IPS-18a (cell line): Measurements from ENCODE around the gene WDPCP.
"Not testable (repeated sequence)": the region's sequence is repeated elsewhere in the genome, so short reads cannot be mapped to it uniquely, and the experiment has no call there.

Experiments used
- H3K27ac ChIP-seq: one replicate; pipeline ENCODE4 v1.5.1; 2013; ENCODE audit warnings: low read length
- H3K27me3 ChIP-seq: one replicate; pipeline ENCODE4 v1.6.1; 2013; ENCODE audit warnings: mild to moderate bottlenecking, low read length; ENCODE audit not compliant: control insufficient read depth, insufficient read depth
- H3K36me3 ChIP-seq: one replicate; pipeline ENCODE4 v1.6.1; 2013; ENCODE audit warnings: low read depth, low read length; ENCODE audit not compliant: control insufficient read depth
- H3K4me1 ChIP-seq: one replicate; pipeline ENCODE4 v1.6.1; 2013; ENCODE audit warnings: low read depth, low read length; ENCODE audit not compliant: control insufficient read depth
- H3K4me3 ChIP-seq: one replicate; pipeline ENCODE4 v1.5.1; 2013; ENCODE audit warnings: low read length
- H3K9ac ChIP-seq: one replicate; pipeline ENCODE4 v1.6.1; 2013; ENCODE audit warnings: mild to moderate bottlenecking, low read length, moderate library complexity
- H3K9me3 ChIP-seq: one replicate; pipeline ENCODE4 v1.6.1; 2013; ENCODE audit warnings: low read depth, low read length; ENCODE audit not compliant: control insufficient read depth

The WDPCP gene

DNA sequence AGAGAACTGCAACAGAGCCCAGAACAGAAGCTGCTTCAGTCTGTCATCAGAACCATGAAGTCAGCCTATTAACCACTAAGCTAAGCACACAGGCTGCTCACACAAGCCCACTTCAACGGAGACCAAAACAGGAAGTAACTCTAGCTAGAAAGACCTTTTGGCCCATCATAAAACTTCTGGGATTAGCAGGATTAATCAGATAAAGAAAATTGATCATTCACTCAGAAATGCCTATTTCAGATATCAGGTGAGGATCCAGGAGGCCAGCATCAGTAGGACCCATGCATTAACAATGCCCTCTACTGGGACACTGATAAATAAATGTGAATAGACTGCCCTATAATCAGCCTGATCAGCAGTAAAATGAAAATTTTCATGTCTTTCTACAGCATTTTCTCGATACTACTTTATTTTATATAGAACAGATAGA, 101.4 kb downstream of the WDPCP start:
- Histone ChIP-seq H3K4me3 (no peak overlapping the region), H3K27me3 (no peaks in the 10 kb centered on the region), H3K4me1 (peaks cover 7% of the 10 kb centered on the region), H3K9ac (no peak overlapping the region), H3K36me3 (no peaks in the 10 kb centered on the region), H3K9me3 (no peaks in the 10 kb centered on the region), H3K27ac (no peak overlapping the region)

DNA sequence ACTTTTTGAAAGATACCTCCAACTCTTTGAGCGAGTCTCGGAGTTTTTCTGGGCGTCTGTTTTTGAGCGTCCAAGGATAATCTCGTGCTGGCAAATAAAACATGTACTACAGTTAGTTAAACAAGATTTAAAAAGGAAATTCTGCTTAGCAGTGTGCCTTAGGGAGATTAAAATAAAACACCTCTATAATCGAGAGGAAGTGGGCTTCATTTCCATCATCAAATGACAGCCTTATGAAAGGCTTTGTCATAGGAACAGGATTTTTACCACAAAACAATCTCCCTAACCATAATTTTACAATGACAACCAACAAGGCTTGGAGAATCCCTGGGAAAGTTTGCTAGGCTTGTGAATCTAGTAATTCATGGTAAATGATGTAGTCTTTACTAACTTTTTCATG, 103.4 kb downstream of the WDPCP start:
- H3K4me1 ChIP-seq: peaks cover 7% of the 10 kb centered on the region

DNA sequence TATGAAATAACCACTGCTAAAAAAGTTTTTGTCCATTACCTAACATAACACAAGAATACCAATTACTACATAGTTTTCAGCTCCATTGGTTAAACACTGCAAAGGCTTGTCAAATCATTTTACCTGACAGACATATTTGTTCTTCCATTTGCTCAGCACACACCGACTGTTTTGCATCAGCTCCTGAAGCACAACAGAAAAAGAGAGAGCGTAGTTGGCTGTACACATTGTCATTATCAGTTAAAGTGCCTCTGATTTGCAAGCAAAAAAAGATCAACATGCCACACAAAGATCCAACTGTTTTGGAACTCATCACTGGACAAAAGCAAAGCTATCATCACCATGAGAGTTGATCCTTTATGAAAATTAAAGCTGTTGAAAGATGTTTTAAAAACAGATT, 103.8 kb downstream of the WDPCP start:
- no peaks in the 10 kb centered on the region for H3K36me3 ChIP-seq
- H3K9me3 ChIP-seq: no peaks in the 10 kb centered on the region
- peaks cover 7% of the 10 kb centered on the region for H3K4me1 ChIP-seq
- no peaks in the 10 kb centered on the region for H3K27me3 ChIP-seq
- H3K9ac ChIP-seq: no peak overlapping the region
- H3K4me3 ChIP-seq: no peak overlapping the region
- H3K27ac ChIP-seq: no peak overlapping the region

More for the DNA sequence above, 103.4 kb downstream of the WDPCP start:
- H3K27me3 ChIP-seq: no peaks in the 10 kb centered on the region
- no peak overlapping the region for H3K9ac ChIP-seq
- no peak overlapping the region for H3K4me3 ChIP-seq
- H3K36me3 ChIP-seq: no peaks in the 10 kb centered on the region
- no peaks in the 10 kb centered on the region for H3K9me3 ChIP-seq
- no peak overlapping the region for H3K27ac ChIP-seq

DNA sequence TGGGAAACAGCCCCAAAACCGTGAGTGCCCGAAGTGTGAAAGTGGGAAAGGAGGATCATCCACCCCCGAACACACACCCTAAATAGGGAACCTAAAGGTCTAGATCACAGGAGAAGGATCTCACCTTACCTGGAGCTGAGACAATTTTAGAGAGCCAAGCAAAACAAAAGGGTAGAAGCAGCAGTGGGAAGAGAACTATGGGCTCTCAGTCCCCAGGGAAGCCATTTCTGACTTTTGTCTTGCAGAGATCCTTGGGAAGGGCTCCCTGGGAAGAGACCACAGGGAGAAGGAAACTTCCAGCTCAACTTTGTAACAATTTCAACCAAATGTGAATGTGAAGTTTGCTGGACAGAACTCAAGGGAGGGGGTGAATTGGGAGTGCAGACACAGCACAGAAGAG, 110.6 kb downstream of the WDPCP start:
- H3K9me3 ChIP-seq: no peaks in the 10 kb centered on the region
- H3K4me3 ChIP-seq: no peak overlapping the region
- H3K9ac ChIP-seq: no peak overlapping the region
- no peak overlapping the region for H3K27ac ChIP-seq
- peaks cover 7% of the 10 kb centered on the region for H3K4me1 ChIP-seq
- H3K27me3 ChIP-seq: no peaks in the 10 kb centered on the region
- no peaks in the 10 kb centered on the region for H3K36me3 ChIP-seq

DNA sequence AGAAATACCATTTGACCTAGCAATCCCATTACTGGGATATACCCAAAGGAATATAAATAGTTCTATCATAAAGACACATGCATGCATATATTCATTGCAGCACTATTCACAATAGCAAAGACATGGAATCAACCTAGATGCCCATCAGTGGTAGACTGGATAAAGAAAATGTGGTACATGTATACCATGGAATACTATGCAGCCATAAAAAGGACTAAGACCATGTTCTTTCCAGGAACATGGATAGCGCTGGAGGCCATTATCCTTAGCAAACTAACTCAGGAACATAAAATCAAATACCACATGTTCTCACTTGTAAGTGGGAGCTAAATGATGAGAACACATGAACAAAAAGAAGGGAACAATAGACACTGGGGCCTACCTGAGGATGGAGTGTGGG, 119.0 kb downstream of the WDPCP start:
- not testable (repeated sequence) for H3K9me3 ChIP-seq, H3K4me1 ChIP-seq, H3K9ac ChIP-seq, H3K27me3 ChIP-seq, H3K36me3 ChIP-seq, H3K4me3 ChIP-seq, H3K27ac ChIP-seq

DNA sequence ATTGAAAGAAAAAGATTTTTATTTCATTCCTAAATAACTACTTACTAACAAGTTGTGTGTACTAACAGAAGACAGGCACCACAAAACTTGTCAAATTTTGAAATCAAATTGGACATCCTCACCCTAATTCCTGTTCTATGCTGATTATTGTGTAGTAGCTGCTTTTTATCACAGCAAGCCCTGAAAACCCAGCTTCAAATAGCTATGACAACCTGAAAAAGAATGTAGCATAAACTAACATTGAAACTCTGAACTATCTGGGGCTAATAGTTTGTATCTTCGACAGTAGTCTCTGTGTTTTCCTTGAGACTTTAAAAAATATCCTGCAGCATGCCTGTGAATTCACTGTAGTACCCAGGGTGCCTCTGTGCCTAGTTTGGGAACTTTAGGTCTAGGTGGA, 122.6 kb downstream of the WDPCP start:
- Histone ChIP-seq H3K4me1 (no peaks in the 10 kb centered on the region), H3K36me3 (peaks cover 4% of the 10 kb centered on the region), H3K27ac (no peak overlapping the region), H3K9me3 (peaks cover 4% of the 10 kb centered on the region), H3K4me3 (no peak overlapping the region), H3K9ac (no peak overlapping the region), H3K27me3 (no peaks in the 10 kb centered on the region)

DNA sequence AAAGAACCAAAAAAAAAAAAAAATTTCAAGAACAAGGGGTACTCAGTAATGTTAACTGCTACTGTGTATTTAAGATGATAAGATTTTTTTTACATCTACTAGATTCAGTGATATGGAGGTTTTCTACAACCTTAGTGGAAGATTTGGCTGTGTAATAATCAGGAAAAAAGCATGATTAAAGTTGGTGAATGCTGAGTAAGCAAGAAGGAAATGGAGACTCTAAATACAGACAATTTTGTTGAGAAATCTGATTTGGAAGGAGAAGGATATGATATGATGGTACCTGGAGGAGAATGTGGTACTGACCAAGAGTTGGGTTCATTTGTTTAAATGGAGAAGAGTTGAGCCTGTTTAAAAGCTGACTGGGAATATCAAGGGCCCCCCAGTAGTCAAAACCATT, 125.1 kb downstream of the WDPCP start:
- Histone ChIP-seq H3K4me1 (no peaks in the 10 kb centered on the region), H3K27me3 (no peaks in the 10 kb centered on the region), H3K27ac (no peak overlapping the region), H3K9ac (no peak overlapping the region), H3K9me3 (no peaks in the 10 kb centered on the region), H3K36me3 (peaks cover 4% of the 10 kb centered on the region), H3K4me3 (no peak overlapping the region)

DNA sequence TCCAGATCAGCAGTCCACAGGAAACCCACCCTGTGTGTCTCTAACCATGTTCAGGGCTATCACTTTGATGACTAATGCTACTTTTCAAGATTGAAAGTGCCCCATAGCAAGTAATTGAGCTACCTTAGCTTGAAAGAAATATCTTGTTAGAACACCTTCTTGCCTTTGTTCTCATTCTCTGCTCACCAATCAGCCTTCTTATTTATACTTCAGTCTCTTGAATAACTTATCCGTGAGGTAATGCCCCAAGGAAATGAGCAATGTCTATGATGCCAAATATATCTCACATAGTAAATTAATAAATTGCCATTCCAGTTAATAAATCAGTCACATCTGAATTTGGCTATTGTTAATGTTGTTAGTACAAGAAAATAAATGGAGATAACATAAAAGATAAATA, 141.6 kb downstream of the WDPCP start:
- H3K4me1 ChIP-seq: no peaks in the 10 kb centered on the region
- no peak overlapping the region for H3K4me3 ChIP-seq
- H3K36me3 ChIP-seq: no peaks in the 10 kb centered on the region
- H3K27me3 ChIP-seq: no peaks in the 10 kb centered on the region
- H3K27ac ChIP-seq: no peak overlapping the region
- no peaks in the 10 kb centered on the region for H3K9me3 ChIP-seq
- no peak overlapping the region for H3K9ac ChIP-seq

DNA sequence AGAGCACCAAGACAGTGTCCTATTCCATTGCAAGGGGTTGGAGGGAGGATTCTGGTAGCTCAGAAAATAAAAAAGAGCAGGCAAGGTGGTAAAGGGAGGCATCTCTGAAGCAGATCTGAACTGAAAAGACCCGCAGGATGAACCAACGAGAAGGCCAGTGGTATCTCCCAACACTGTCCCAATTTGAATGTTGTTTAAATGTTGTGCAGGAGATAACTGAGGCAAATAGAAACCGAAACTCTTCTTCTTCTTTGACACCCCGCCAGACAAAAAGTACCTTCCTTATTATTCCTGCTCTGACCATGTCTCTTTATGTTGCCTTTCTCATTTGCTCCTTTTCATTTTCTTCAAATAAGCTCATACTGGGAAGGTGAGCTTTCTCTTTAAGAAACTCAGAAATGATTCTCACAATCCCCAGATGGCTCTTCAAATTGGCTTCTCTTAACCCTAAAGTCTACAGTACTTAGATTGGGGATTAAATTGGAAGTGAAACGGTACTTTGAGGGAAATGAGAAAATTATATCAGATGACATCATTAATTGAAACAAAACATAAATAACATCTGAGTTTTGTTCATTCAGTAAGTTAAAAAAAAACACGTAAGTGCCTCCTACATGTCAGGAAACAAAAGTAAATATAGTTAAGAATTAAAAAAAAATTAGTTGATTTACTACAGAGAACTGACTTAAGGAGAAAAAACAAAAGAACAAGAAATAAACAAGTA, 143.6 kb downstream of the WDPCP start:
- Histone ChIP-seq H3K27me3 (no peaks in the 10 kb centered on the region), H3K9me3 (no peaks in the 10 kb centered on the region), H3K4me3 (no peak overlapping the region), H3K9ac (no peak overlapping the region), H3K36me3 (no peaks in the 10 kb centered on the region), H3K4me1 (no peaks in the 10 kb centered on the region), H3K27ac (no peak overlapping the region)

DNA sequence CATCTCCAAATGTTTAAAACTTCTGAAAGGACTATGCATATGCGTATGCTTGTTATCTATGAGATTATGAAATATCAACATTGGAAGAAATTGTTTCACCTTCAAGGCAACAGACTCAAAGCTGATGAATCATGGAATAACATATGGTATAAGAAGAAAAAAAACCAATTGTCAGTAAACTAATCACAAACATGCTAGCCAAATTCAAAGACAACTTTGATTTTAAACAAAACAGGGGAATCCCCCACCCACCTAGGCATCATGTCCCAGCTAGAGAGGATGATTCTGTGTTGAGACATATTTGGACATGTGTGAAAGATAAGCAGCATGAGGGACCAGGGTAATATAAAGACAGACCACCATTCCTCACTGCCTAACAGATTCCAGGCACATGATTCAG, 147.7 kb downstream of the WDPCP start:
- no peaks in the 10 kb centered on the region for H3K9me3 ChIP-seq
- no peak overlapping the region for H3K4me3 ChIP-seq
- no peaks in the 10 kb centered on the region for H3K36me3 ChIP-seq
- peaks cover 3% of the 10 kb centered on the region for H3K4me1 ChIP-seq
- no peak overlapping the region for H3K27ac ChIP-seq
- no peaks in the 10 kb centered on the region for H3K27me3 ChIP-seq
- H3K9ac ChIP-seq: no peak overlapping the region

DNA sequence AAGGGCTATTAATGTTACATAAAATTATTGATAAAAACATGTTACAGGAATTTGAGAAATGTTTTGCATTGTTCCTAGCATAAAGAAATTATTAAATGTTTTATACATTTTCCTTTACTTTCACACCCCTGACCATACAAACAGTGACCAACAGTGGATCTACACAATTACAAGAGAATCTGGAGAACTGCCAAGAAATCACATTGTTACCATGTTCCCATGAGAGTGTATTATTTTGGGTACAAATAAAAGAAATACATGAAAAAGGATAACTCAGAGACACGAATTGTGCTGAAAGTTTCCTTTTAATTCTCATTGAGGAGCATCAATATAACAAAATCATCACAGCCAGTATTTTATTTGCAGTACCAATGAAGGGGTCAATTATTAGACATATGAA, 150.1 kb downstream of the WDPCP start:
- Histone ChIP-seq H3K9ac (no peak overlapping the region), H3K36me3 (no peaks in the 10 kb centered on the region), H3K9me3 (no peaks in the 10 kb centered on the region), H3K4me1 (peaks cover 3% of the 10 kb centered on the region), H3K27me3 (no peaks in the 10 kb centered on the region), H3K4me3 (no peak overlapping the region), H3K27ac (no peak overlapping the region)

DNA sequence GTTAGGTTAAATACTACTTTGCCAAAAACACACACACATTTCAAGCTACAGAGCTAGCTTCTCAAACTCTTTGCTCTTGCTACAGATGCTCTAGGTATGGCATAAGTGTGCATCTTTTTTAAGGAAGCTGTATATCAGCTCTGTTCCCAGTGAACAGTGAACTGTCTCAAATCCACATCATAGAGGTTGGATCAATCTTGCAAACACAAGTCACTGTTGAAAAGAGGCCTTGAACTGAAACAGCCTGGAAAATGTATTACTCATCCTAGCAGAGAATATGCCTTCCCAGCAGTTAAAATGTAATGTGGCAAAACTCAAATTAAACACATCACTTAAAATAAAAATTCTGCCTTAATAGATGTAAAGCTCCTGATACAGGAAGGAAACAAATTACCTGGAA, 151.8 kb downstream of the WDPCP start:
- Histone ChIP-seq H3K9ac (no peak overlapping the region), H3K4me1 (peaks cover 3% of the 10 kb centered on the region), H3K27me3 (no peaks in the 10 kb centered on the region), H3K27ac (no peak overlapping the region), H3K9me3 (no peaks in the 10 kb centered on the region), H3K36me3 (no peaks in the 10 kb centered on the region), H3K4me3 (no peak overlapping the region)
